ENCODE data around the gene BICRA. TPM values are rescaled to one million over a fixed set of nuclear protein-coding genes. Genes with fewer than 3 reads are reported as not detected.

Gene BICRA
- total RNA-seq, 1 donor from 2014 or later: 55.5 TPM

GRCh38 chr19:47646924-47647323 lies 38.0 kb downstream of the BICRA start:
- Mint-ChIP-seq H3K4me3 (ENCODE audit: unreplicated experiment) (no peak overlapping the region), H3K36me3 (ENCODE audit: unreplicated experiment) (peaks cover 14% of the 10 kb centered on the region), H3K27ac (ENCODE audit: unreplicated experiment) (no peak overlapping the region)

GRCh38 chr19:47649588-47649987 lies 40.7 kb downstream of the BICRA start:
- Mint-ChIP-seq H3K27me3 (ENCODE audit: unreplicated experiment) (peaks cover 29% of the 10 kb centered on the region), H3K9me3 (ENCODE audit: unreplicated experiment) (peaks cover 32% of the 10 kb centered on the region), H3K27ac (ENCODE audit: unreplicated experiment) (peak overlapping the region; percentile 75), H3K4me1 (ENCODE audit: low read depth, unreplicated experiment) (peaks cover 51% of the 10 kb centered on the region), H3K36me3 (ENCODE audit: unreplicated experiment) (peaks cover 19% of the 10 kb centered on the region), H3K4me3 (ENCODE audit: unreplicated experiment) (peak overlapping the region; percentile 12)
- no peak for DNase-seq
- TF ChIP-seq, protein P1, sequence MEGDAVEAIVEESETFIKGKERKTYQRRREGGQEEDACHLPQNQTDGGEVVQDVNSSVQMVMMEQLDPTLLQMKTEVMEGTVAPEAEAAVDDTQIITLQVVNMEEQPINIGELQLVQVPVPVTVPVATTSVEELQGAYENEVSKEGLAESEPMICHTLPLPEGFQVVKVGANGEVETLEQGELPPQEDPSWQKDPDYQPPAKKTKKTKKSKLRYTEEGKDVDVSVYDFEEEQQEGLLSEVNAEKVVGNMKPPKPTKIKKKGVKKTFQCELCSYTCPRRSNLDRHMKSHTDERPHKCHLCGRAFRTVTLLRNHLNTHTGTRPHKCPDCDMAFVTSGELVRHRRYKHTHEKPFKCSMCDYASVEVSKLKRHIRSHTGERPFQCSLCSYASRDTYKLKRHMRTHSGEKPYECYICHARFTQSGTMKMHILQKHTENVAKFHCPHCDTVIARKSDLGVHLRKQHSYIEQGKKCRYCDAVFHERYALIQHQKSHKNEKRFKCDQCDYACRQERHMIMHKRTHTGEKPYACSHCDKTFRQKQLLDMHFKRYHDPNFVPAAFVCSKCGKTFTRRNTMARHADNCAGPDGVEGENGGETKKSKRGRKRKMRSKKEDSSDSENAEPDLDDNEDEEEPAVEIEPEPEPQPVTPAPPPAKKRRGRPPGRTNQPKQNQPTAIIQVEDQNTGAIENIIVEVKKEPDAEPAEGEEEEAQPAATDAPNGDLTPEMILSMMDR (IDR thresholded peaks at IDR 0.05; ENCODE audit: partially characterized antibody, unreplicated experiment): no peak

More at GRCh38 chr19:47646924-47647323, 38.0 kb downstream of the BICRA start:
- peaks cover 29% of the 10 kb centered on the region for H3K27me3 Mint-ChIP-seq (ENCODE audit: unreplicated experiment)
- peaks cover 41% of the 10 kb centered on the region for H3K4me1 Mint-ChIP-seq (ENCODE audit: low read depth, unreplicated experiment)
- H3K9me3 Mint-ChIP-seq (ENCODE audit: unreplicated experiment): peaks cover 25% of the 10 kb centered on the region
- DNase-seq: no peak
- TF ChIP-seq, protein P1 (IDR thresholded peaks at IDR 0.05; ENCODE audit: partially characterized antibody, unreplicated experiment): no peak

- peak overlapping the region; percentile 97 for H3K27ac Mint-ChIP-seq (ENCODE audit: unreplicated experiment)
- H3K36me3 Mint-ChIP-seq (ENCODE audit: unreplicated experiment): peaks cover 19% of the 10 kb centered on the region
Observed at GRCh38 chr19:47650700-47651099, 41.8 kb downstream of the BICRA start.

DNA sequence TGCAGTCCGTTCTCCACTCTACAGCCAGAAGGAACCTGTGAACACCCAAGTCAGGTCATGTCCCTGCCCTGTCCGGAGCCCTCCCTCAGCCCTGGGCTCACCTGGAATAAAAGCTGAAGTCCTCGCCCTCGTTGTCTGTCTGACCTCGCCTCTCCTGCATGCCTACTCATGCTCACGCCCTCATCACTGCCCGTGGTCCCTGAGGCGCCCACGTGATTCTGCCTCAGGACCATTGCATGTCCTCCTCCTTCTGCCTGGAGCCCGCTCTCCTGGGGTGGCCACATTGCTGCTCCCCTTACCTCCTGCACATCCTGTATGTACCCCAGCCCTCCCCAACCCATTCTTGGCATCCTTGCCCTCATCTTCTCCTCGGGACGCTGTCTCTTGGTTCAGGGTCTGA lies 42.2 kb downstream of the BICRA start:
- H3K4me1 Mint-ChIP-seq (ENCODE audit: low read depth, unreplicated experiment): peaks cover 42% of the 10 kb centered on the region
- peaks cover 19% of the 10 kb centered on the region for H3K36me3 Mint-ChIP-seq (ENCODE audit: unreplicated experiment)
- TF ChIP-seq, protein P1 (IDR thresholded peaks at IDR 0.05; ENCODE audit: partially characterized antibody, unreplicated experiment): no peak
- H3K4me3 Mint-ChIP-seq (ENCODE audit: unreplicated experiment): peak overlapping the region; percentile 68
- H3K9me3 Mint-ChIP-seq (ENCODE audit: unreplicated experiment): peaks cover 27% of the 10 kb centered on the region
- no peak for DNase-seq
- peak overlapping the region; percentile 97 for H3K27ac Mint-ChIP-seq (ENCODE audit: unreplicated experiment)
- H3K27me3 Mint-ChIP-seq (ENCODE audit: unreplicated experiment): peaks cover 24% of the 10 kb centered on the region

More at GRCh38 chr19:47650700-47651099, 41.8 kb downstream of the BICRA start:
- peak; percentile 79 for DNase-seq
- Mint-ChIP-seq H3K9me3 (ENCODE audit: unreplicated experiment) (peaks cover 27% of the 10 kb centered on the region), H3K4me1 (ENCODE audit: low read depth, unreplicated experiment) (peaks cover 42% of the 10 kb centered on the region), H3K4me3 (ENCODE audit: unreplicated experiment) (peak overlapping the region; percentile 68), H3K27me3 (ENCODE audit: unreplicated experiment) (peaks cover 24% of the 10 kb centered on the region)
- TF ChIP-seq, protein P1 (IDR thresholded peaks at IDR 0.05; ENCODE audit: partially characterized antibody, unreplicated experiment): no peak

GRCh38 chr19:47651691-47652090 lies 42.8 kb downstream of the BICRA start:
- no peak for DNase-seq
- Mint-ChIP-seq H3K27ac (ENCODE audit: unreplicated experiment) (peak overlapping the region; percentile 97), H3K9me3 (ENCODE audit: unreplicated experiment) (peaks cover 27% of the 10 kb centered on the region)

More at GRCh38 chr19:47651691-47652090, 42.8 kb downstream of the BICRA start:
- Mint-ChIP-seq H3K27me3 (ENCODE audit: unreplicated experiment) (peaks cover 24% of the 10 kb centered on the region), H3K36me3 (ENCODE audit: unreplicated experiment) (peaks cover 17% of the 10 kb centered on the region), H3K4me3 (ENCODE audit: unreplicated experiment) (peak overlapping the region; percentile 68), H3K4me1 (ENCODE audit: low read depth, unreplicated experiment) (peaks cover 44% of the 10 kb centered on the region)
- TF ChIP-seq, protein P1 (IDR thresholded peaks at IDR 0.05; ENCODE audit: partially characterized antibody, unreplicated experiment): no peak
